Endothelial cell of umbilical vein (primary cell): ENCODE measurements around the gene RADIL.

Experiments
- CTCF ChIP-seq, 2 donors: IDR thresholded peaks; 1 replicate in 1 of 2; 2 replicates in 1 of 2; pipeline ENCODE4 v1.5.1; 2011; ENCODE audit warnings: low read length in 2 of 2, mild to moderate bottlenecking in 2 of 2, moderate library complexity in 2 of 2, control low read depth in 1 of 2, inconsistent platforms in 1 of 2, low read depth in 1 of 2; ENCODE audit not compliant: insufficient read depth in 1 of 2; ENCODE audit errors: extremely low read depth in 1 of 2
- EZH2 ChIP-seq: IDR thresholded peaks from 2 replicates; pipeline ENCODE4 v1.6.1; 2012; ENCODE audit warnings: borderline replicate concordance, low read depth, mild to moderate bottlenecking, moderate library complexity, low read length, inconsistent platforms; ENCODE audit not compliant: severe bottlenecking
- GATA2 ChIP-seq: IDR thresholded peaks from 2 replicates; pipeline ENCODE4 v1.7.0; 2011; ENCODE audit warnings: low read depth, mild to moderate bottlenecking, moderate library complexity, mixed read lengths, low read length; ENCODE audit not compliant: insufficient read length, insufficient read depth
- MAX ChIP-seq: IDR thresholded peaks from 2 replicates; pipeline ENCODE4 v1.6.1; 2011; ENCODE audit not compliant: insufficient read depth, insufficient read length
- POLR2A ChIP-seq: IDR thresholded peaks from 2 replicates; pipeline ENCODE4 v1.6.1; 2012; ENCODE audit warnings: low read depth, mild to moderate bottlenecking, control low read depth, low read length
- POLR2AphosphoS5 ChIP-seq: IDR thresholded peaks from 2 replicates; pipeline ENCODE4 v1.6.1; 2012; ENCODE audit warnings: low read depth, mild to moderate bottlenecking, control low read depth, low read length, moderate library complexity; ENCODE audit not compliant: insufficient read depth

GRCh38 chr7:4832711-4833110 is 50.8 kb downstream of the RADIL start:
- TF ChIP-seq CTCF (IDR thresholded peaks at IDR 0.05; ENCODE audit: extremely low read depth in 1 of 2, insufficient read depth in 1 of 2, low read depth in 1 of 2, low read length in 2 of 2) (no peak), MAX (no peak), POLR2A (no peak), POLR2AphosphoS5 (no peak), EZH2 (no peak), GATA2 (no peak)
